ENCODE data around the gene TRMT11. TPM values are rescaled to one million over a fixed set of nuclear protein-coding genes. Genes with fewer than 3 reads are reported as not detected.

TRMT11 gene
- total and polyA plus RNA-seq, 9 of the 15 experiments (the other 6 are each of a cell fraction or from before 2014, with no cell fraction given), result 38.8 to 88.0 (median 59.8) TPM

DNA sequence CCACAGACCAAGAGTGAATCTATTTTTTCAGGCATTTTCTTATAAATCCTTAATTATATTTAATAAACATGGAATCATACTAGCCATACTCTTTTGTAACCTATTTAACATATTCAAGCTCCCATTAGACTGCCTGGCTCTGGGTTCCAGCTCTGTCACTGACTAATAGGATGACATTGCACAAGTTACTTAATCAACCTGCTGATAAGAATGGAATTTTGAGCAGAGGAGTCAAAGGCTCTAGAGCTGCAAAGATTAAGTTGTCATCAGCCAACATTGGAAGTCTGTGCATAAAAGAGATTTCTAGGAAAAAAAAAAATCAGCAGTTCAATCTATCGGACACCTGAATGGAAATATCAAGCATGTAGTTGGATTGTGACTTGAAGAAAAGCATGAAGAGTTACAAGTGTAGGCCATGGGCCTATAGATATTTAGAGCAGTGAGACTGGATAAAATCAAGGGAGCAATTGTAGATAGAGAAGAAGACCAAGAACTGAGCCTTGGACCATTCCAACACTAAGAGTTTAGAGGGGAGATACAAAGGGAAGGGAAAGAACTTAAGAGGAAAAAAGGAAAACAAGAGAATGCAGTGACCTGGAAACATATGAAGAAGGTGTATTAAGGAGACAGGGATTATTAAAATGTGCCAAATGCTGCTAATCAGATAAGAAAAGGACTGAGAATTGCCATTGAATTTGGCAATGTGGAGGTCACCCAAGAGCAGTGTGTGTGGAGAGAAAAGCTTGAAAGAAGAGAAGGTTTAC is 40.8 kb upstream of the TRMT11 start (continued):
- TF ChIP-seq, protein P1, sequence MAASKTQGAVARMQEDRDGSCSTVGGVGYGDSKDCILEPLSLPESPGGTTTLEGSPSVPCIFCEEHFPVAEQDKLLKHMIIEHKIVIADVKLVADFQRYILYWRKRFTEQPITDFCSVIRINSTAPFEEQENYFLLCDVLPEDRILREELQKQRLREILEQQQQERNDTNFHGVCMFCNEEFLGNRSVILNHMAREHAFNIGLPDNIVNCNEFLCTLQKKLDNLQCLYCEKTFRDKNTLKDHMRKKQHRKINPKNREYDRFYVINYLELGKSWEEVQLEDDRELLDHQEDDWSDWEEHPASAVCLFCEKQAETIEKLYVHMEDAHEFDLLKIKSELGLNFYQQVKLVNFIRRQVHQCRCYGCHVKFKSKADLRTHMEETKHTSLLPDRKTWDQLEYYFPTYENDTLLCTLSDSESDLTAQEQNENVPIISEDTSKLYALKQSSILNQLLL (CRISPR knock-in tag; IDR thresholded peaks at IDR 0.05; ENCODE audit: borderline replicate concordance), result no peak
- no peak for TF ChIP-seq EP400 (IDR thresholded peaks at IDR 0.05)
- no peak for TF ChIP-seq RBBP5 (IDR thresholded peaks at IDR 0.05; ENCODE audit: borderline replicate concordance, insufficient read depth, low read length, poor library complexity, severe bottlenecking)
- TF ChIP-seq, protein P2, sequence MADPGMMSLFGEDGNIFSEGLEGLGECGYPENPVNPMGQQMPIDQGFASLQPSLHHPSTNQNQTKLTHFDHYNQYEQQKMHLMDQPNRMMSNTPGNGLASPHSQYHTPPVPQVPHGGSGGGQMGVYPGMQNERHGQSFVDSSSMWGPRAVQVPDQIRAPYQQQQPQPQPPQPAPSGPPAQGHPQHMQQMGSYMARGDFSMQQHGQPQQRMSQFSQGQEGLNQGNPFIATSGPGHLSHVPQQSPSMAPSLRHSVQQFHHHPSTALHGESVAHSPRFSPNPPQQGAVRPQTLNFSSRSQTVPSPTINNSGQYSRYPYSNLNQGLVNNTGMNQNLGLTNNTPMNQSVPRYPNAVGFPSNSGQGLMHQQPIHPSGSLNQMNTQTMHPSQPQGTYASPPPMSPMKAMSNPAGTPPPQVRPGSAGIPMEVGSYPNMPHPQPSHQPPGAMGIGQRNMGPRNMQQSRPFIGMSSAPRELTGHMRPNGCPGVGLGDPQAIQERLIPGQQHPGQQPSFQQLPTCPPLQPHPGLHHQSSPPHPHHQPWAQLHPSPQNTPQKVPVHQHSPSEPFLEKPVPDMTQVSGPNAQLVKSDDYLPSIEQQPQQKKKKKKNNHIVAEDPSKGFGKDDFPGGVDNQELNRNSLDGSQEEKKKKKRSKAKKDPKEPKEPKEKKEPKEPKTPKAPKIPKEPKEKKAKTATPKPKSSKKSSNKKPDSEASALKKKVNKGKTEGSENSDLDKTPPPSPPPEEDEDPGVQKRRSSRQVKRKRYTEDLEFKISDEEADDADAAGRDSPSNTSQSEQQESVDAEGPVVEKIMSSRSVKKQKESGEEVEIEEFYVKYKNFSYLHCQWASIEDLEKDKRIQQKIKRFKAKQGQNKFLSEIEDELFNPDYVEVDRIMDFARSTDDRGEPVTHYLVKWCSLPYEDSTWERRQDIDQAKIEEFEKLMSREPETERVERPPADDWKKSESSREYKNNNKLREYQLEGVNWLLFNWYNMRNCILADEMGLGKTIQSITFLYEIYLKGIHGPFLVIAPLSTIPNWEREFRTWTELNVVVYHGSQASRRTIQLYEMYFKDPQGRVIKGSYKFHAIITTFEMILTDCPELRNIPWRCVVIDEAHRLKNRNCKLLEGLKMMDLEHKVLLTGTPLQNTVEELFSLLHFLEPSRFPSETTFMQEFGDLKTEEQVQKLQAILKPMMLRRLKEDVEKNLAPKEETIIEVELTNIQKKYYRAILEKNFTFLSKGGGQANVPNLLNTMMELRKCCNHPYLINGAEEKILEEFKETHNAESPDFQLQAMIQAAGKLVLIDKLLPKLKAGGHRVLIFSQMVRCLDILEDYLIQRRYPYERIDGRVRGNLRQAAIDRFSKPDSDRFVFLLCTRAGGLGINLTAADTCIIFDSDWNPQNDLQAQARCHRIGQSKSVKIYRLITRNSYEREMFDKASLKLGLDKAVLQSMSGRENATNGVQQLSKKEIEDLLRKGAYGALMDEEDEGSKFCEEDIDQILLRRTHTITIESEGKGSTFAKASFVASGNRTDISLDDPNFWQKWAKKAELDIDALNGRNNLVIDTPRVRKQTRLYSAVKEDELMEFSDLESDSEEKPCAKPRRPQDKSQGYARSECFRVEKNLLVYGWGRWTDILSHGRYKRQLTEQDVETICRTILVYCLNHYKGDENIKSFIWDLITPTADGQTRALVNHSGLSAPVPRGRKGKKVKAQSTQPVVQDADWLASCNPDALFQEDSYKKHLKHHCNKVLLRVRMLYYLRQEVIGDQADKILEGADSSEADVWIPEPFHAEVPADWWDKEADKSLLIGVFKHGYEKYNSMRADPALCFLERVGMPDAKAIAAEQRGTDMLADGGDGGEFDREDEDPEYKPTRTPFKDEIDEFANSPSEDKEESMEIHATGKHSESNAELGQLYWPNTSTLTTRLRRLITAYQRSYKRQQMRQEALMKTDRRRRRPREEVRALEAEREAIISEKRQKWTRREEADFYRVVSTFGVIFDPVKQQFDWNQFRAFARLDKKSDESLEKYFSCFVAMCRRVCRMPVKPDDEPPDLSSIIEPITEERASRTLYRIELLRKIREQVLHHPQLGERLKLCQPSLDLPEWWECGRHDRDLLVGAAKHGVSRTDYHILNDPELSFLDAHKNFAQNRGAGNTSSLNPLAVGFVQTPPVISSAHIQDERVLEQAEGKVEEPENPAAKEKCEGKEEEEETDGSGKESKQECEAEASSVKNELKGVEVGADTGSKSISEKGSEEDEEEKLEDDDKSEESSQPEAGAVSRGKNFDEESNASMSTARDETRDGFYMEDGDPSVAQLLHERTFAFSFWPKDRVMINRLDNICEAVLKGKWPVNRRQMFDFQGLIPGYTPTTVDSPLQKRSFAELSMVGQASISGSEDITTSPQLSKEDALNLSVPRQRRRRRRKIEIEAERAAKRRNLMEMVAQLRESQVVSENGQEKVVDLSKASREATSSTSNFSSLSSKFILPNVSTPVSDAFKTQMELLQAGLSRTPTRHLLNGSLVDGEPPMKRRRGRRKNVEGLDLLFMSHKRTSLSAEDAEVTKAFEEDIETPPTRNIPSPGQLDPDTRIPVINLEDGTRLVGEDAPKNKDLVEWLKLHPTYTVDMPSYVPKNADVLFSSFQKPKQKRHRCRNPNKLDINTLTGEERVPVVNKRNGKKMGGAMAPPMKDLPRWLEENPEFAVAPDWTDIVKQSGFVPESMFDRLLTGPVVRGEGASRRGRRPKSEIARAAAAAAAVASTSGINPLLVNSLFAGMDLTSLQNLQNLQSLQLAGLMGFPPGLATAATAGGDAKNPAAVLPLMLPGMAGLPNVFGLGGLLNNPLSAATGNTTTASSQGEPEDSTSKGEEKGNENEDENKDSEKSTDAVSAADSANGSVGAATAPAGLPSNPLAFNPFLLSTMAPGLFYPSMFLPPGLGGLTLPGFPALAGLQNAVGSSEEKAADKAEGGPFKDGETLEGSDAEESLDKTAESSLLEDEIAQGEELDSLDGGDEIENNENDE (IDR thresholded peaks at IDR 0.05; ENCODE audit: low read depth, low read length), result no peak
- TF ChIP-seq ZNF780A (CRISPR knock-in tag; IDR thresholded peaks at IDR 0.05), result no peak
- TF ChIP-seq CBFA2T3 (IDR thresholded peaks at IDR 0.05), result peak; percentile 58
- TF ChIP-seq PPARD (CRISPR knock-in tag; IDR thresholded peaks at IDR 0.05), result no peak
- peak in 1 of 2 experiments; percentile 88; a peak in 2 of 4 replicates for TF ChIP-seq RCOR1 (IDR thresholded peaks at IDR 0.05; ENCODE audit: borderline replicate concordance in 1 of 2, low read depth in 2 of 2, low read length in 2 of 2)
- TF ChIP-seq ETS2 (tag; IDR thresholded peaks at IDR 0.05; ENCODE audit: borderline replicate concordance, poor library complexity, severe bottlenecking), result no peak
- no peak for TF ChIP-seq NR1H2 (CRISPR knock-in tag; IDR thresholded peaks at IDR 0.05)
- TF ChIP-seq ZNF408 (CRISPR knock-in tag; IDR thresholded peaks at IDR 0.05; ENCODE audit: low read depth), result no peak
- no peak for TF ChIP-seq ZBED1 (IDR thresholded peaks at IDR 0.05)
- peak; percentile 77 for TF ChIP-seq MEIS2 (IDR thresholded peaks at IDR 0.05; ENCODE audit: partially characterized antibody)
- no peak for TF ChIP-seq ZNF232 (CRISPR knock-in tag; IDR thresholded peaks at IDR 0.05)
- TF ChIP-seq PTBP1 (IDR thresholded peaks at IDR 0.05; ENCODE audit: low read depth, low read length), result no peak
- no peak for TF ChIP-seq TEAD2 (tag; IDR thresholded peaks at IDR 0.05)

All from K562 (cell line).